B cell (primary cell): ENCODE measurements around the gene PDLIM7. TPM values are rescaled to one million over a fixed set of nuclear protein-coding genes. Genes with fewer than 3 reads are reported as not detected.

Experiments
- ATAC-seq: fragments of 200-7000 bp; cut with Tn5 transposase; one replicate; pipeline ENCODE4 v1.10.0; 2021; ENCODE audit warnings: low read depth, mild to moderate bottlenecking, moderate number of reproducible peaks, moderate library complexity
- CTCF ChIA-PET: fragments of 350-600 bp; sonication (Branson Sonifier 250); formaldehyde crosslinking; loops from one replicate; lab custom pipeline; 2021; ENCODE audit warnings: antibody characterized with exemption, inconsistent platforms; lab: Charles Lee
- POLR2A ChIA-PET: fragments of 350-600 bp; sonication (Branson Sonifier 250); formaldehyde crosslinking; loops from one replicate; lab custom pipeline; 2021; ENCODE audit warnings: antibody characterized with exemption; lab: Charles Lee
- DNase-seq: peaks from one replicate; pipeline ENCODE4 v3.0.0; 2013
- H2AFZ ChIP-seq: 2 replicates; pipeline ENCODE4 v1.6.1; 2012; ENCODE audit warnings: mild to moderate bottlenecking, low read depth, low read length; ENCODE audit not compliant: insufficient read depth, poor library complexity, severe bottlenecking
- H3K27ac ChIP-seq, 2 donors: 1 replicate in 1 of 2; 2 replicates in 1 of 2; pipeline ENCODE4 v1.5.1; 2012 to 2013; ENCODE audit warnings: low read length in 2 of 2, mild to moderate bottlenecking in 2 of 2, moderate library complexity in 1 of 2
- H3K27me3 ChIP-seq, 4 experiments: fragments of 200-600 bp in 1 of 4; sonication (generic) in 1 of 4; replicated peaks in 1 of 4; 1 replicate in 2 of 4; 2 replicates in 2 of 4; pipeline versions ENCODE4 v1.6.1 to v1.7.0; 2013 to 2016; ENCODE audit warnings: low read length in 3 of 4, mild to moderate bottlenecking in 2 of 4, mixed read lengths in 1 of 4, moderate library complexity in 1 of 4; ENCODE audit not compliant: insufficient read depth in 4 of 4, control insufficient read depth in 3 of 4; ENCODE audit errors: control extremely low read depth in 1 of 4
- H3K36me3 ChIP-seq, 2 experiments: replicated peaks in 1 of 2; 1 replicate in 1 of 2; 2 replicates in 1 of 2; pipeline versions ENCODE4 v1.6.1 to v1.7.1; 2013; ENCODE audit warnings: low read length in 1 of 2; ENCODE audit not compliant: insufficient read depth in 2 of 2, control insufficient read depth in 1 of 2; ENCODE audit errors: control extremely low read depth in 1 of 2, extremely low read depth in 1 of 2
- H3K4me1 ChIP-seq, 2 donors: fragments of 200-600 bp in 1 of 2; sonication (generic) in 1 of 2; 1 replicate in 1 of 2; 2 replicates in 1 of 2; pipeline versions ENCODE4 v1.5.1 to v1.6.1; 2013 to 2017; ENCODE audit warnings: low read length in 2 of 2; ENCODE audit not compliant: control insufficient read depth in 2 of 2, insufficient read depth in 2 of 2
- H3K4me2 ChIP-seq: replicated peaks from 2 replicates; pipeline ENCODE3; 2012; ENCODE audit warnings: mild to moderate bottlenecking, low read depth, low read length; ENCODE audit not compliant: poor library complexity, severe bottlenecking
- H3K4me3 ChIP-seq, 5 experiments: fragments of 200-600 bp in 1 of 5; sonication (generic) in 1 of 5; 1 replicate in 3 of 5; 2 replicates in 2 of 5; pipeline versions ENCODE4 v1.5.1 to v1.7.0; 2011 to 2016; ENCODE audit warnings: low read length in 4 of 5, mild to moderate bottlenecking in 4 of 5, low read depth in 2 of 5, control low read depth in 1 of 5, moderate library complexity in 1 of 5; ENCODE audit not compliant: insufficient read depth in 1 of 5; ENCODE audit errors: control extremely low read depth in 1 of 5, extremely low read depth in 1 of 5
- H3K79me2 ChIP-seq: fragments of 200-600 bp; sonication (generic); one replicate; pipeline ENCODE4 v1.6.0; 2016; ENCODE audit warnings: low read length; ENCODE audit not compliant: control insufficient read depth, insufficient read depth
- H3K9ac ChIP-seq: fragments of 200-600 bp; sonication (generic); 2 replicates; pipeline ENCODE4 v1.6.1; 2017; ENCODE audit warnings: mild to moderate bottlenecking, low read length, moderate library complexity
- H3K9me3 ChIP-seq, 3 donors: one replicate each; pipeline versions ENCODE4 v1.6.1 to v1.7.1; 2013; ENCODE audit warnings: low read length in 2 of 3; ENCODE audit not compliant: control insufficient read depth in 2 of 3, insufficient read depth in 1 of 3; ENCODE audit errors: control extremely low read depth in 1 of 3
- H4K20me1 ChIP-seq: 2 replicates; pipeline ENCODE4 v1.6.0; 2012; ENCODE audit warnings: mild to moderate bottlenecking, low read length; ENCODE audit not compliant: insufficient read depth, control insufficient read depth, poor library complexity, severe bottlenecking
- H3K27ac Mint-ChIP-seq: one replicate; pipeline ENCODE4 v1.8.0; 2021; ENCODE audit warnings: mixed read lengths
- H3K27me3 Mint-ChIP-seq: one replicate; pipeline ENCODE4 v1.8.0; 2021; ENCODE audit warnings: mixed read lengths
- H3K4me1 Mint-ChIP-seq: one replicate; pipeline ENCODE4 v1.8.0; 2021; ENCODE audit warnings: mixed read lengths
- H3K4me3 Mint-ChIP-seq: one replicate; pipeline ENCODE4 v1.8.0; 2021; ENCODE audit warnings: mixed read lengths
- H3K9me3 Mint-ChIP-seq: one replicate; pipeline ENCODE4 v1.8.0; 2022; ENCODE audit warnings: mixed read lengths; ENCODE audit not compliant: insufficient read depth
- CTCF ChIP-seq: fragments of 200-600 bp; IDR thresholded peaks from one replicate; pipeline ENCODE4 v1.8.0; 2022; ENCODE audit warnings: antibody characterized with exemption, mild to moderate bottlenecking
- EZH2 ChIP-seq: IDR thresholded peaks from 2 replicates; pipeline ENCODE4 v1.6.1; 2012; ENCODE audit warnings: borderline replicate concordance, low read depth, mild to moderate bottlenecking, moderate library complexity, low read length; ENCODE audit not compliant: insufficient read depth, poor library complexity, severe bottlenecking
- WGBS: methylation state at CpG from one replicate; pipeline ENCODE4 v1.1.5; 2013; ENCODE audit warnings: missing lambda C conversion rate; ENCODE audit not compliant: insufficient coverage; 5-methylcytosine and 5-hydroxymethylcytosine counted together
- intact Hi-C: fragments of 100-400 bp; cut with micrococcal nuclease; formaldehyde crosslinking; loops from one replicate; pipeline ENCODE4 v1.10.0; 2022
- polyA plus RNA-seq: library from polyadenylated mRNA; depleted of rRNA; stranded (reverse); fragments of >200 nt; gene quantifications from 2 replicates; pipeline ENCODE4 v1.2.3, GENCODE V29; 2012
- total RNA-seq, 2 donors: library from RNA; stranded (reverse); fragments of 120-200 nt in 1 of 2; gene quantifications; 1 replicate in 1 of 2; 2 replicates in 1 of 2; pipeline versions ENCODE4 v1.2.3 to v1.2.4, GENCODE V29; 2013 to 2022

The PDLIM7 gene
- total and polyA plus RNA-seq, 2 donors (not counting 1 experiment from before 2014, with no cell fraction given) = 23.9 to 25.8 TPM

DNA sequence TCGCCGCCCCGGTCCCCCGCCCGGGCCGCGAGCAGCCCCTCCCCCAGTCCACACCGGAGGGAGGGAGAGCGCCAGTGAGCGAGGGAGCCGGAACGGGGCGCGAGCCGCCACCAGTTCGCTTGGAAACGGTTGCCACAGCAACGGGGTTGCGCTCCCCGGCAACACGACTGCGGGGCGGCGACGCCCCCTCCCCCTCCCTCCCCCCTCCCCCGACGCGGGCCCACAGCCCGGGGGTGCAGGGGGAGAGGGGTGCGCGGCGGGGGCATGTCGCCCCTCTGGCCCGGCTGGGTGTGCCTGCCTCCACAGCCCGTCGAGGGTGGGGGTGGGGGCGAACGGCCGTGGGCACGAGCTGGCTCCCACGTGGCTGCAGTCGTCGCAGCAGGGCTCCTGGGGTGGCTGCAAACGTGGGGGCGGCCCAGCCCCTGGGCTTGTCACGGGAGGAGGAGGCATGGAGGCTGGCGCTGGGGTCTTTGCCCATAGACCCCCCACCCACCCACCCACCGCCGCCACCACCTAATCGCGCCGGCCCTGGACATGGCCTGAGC is 50.3 kb downstream of the PDLIM7 start:
- H3K27ac ChIP-seq = peak overlapping the region in 1 of 2 donors; percentile 75
- no peak overlapping the region for H2AFZ ChIP-seq
- H3K4me1 ChIP-seq = peaks cover 34 to 50% of the 10 kb centered on the region in 2 donors
- H3K27ac Mint-ChIP-seq = no peak overlapping the region
- H4K20me1 ChIP-seq = peaks cover 46% of the 10 kb centered on the region
- ChIA-PET CTCF (interaction anchor here (1.3 to 21.3 kb wide), 5 partner anchors 8 to 57 kb away, joined by 3 to 628 read pairs (median 62); partner anchors contain the start of genes F12, GRK6 and PFN3), POLR2A (interaction anchor here (0.5 to 10.8 kb wide), 8 partner anchors 8 to 698 kb away, joined by 3 to 103 read pairs (median 8); partner anchors contain the start of gene GRK6)
- H3K4me3 Mint-ChIP-seq = peak overlapping the region; percentile 82
- intact Hi-C loops = loop anchor here (2.0 kb wide), 1 partner anchor 42 kb away; no protein-coding TSS in a partner anchor
- H3K27me3 ChIP-seq = peaks cover 0 to 14% (median 0%) of the 10 kb centered on the region in 4 experiments
- peak overlapping the region; percentile 72 for H3K9ac ChIP-seq
- H3K4me3 ChIP-seq = peak overlapping the region in 3 of 5 experiments; percentile 49 to 66 (median 60)
- H3K4me2 ChIP-seq = peak overlapping the region; percentile 93
- no peaks in the 10 kb centered on the region for H3K9me3 ChIP-seq
- DNase-seq = peak; percentile 82
- TF ChIP-seq EZH2 (no peak), CTCF (no peak)
- 0% methylated on average over 15 of the region's 52 CpGs for WGBS
- H3K36me3 ChIP-seq = peaks cover 0 to 10% of the 10 kb centered on the region in 2 experiments
- H3K27me3 Mint-ChIP-seq = no peaks in the 10 kb centered on the region
- peaks cover 52% of the 10 kb centered on the region for H3K4me1 Mint-ChIP-seq
- peak; percentile 29 for ATAC-seq
- H3K79me2 ChIP-seq = peaks cover 10% of the 10 kb centered on the region
- H3K9me3 Mint-ChIP-seq = no peaks in the 10 kb centered on the region
